ENCODE data around the gene TMCC2.
"Not testable (repeated sequence)": the region's sequence is repeated elsewhere in the genome, so short reads cannot be mapped to it uniquely, and the experiment has no call there.

TMCC2 gene

GRCh38 chr1:205214756-205215155 is 13.0 kb upstream of the TMCC2 start:
- no peak for DNase-seq

- no peak for DNase-seq
Observed at GRCh38 chr1:205216588-205216987, 11.2 kb upstream of the TMCC2 start.

GRCh38 chr1:205217418-205217817 is 10.3 kb upstream of the TMCC2 start:
- no peak for DNase-seq

- no peak for DNase-seq
Observed at GRCh38 chr1:205220421-205220820, 7.3 kb upstream of the TMCC2 start.

GRCh38 chr1:205224736-205225135 is 3.0 kb upstream of the TMCC2 start:
- no peak for DNase-seq

GRCh38 chr1:205225901-205226765 is 1.6 kb upstream of the TMCC2 start:
- peak; percentile 44 for DNase-seq

GRCh38 chr1:205226868-205227583 is 720 bp upstream of the TMCC2 start:
- DNase-seq, result peak; percentile 39

- DNase-seq, result peak; percentile 66
Observed at GRCh38 chr1:205228093-205228521, 361 bp downstream of the TMCC2 start.

GRCh38 chr1:205229399-205229871 is 1.7 kb downstream of the TMCC2 start:
- DNase-seq, result peak; percentile 95

- peak; percentile 79 for DNase-seq
Observed at GRCh38 chr1:205229916-205230700, 2.4 kb downstream of the TMCC2 start.

- DNase-seq, result no peak
Observed at GRCh38 chr1:205230982-205231381, 3.2 kb downstream of the TMCC2 start.

- no peak for DNase-seq
Observed at GRCh38 chr1:205232127-205232820, 4.5 kb downstream of the TMCC2 start.

GRCh38 chr1:205232945-205233397 is 5.2 kb downstream of the TMCC2 start:
- no peak for DNase-seq

GRCh38 chr1:205233986-205234385 is 6.2 kb downstream of the TMCC2 start:
- not testable (repeated sequence) for DNase-seq

GRCh38 chr1:205235951-205236350 is 8.2 kb downstream of the TMCC2 start:
- DNase-seq, result no peak

GRCh38 chr1:205236526-205236925 is 8.8 kb downstream of the TMCC2 start:
- no peak for DNase-seq

- no peak for DNase-seq
Observed at GRCh38 chr1:205236951-205237475, 9.3 kb downstream of the TMCC2 start.

- no peak for DNase-seq
Observed at GRCh38 chr1:205237526-205238484, 10.1 kb downstream of the TMCC2 start.

GRCh38 chr1:205239078-205239477 is 11.3 kb downstream of the TMCC2 start:
- DNase-seq, result no peak

GRCh38 chr1:205240118-205240517 is 12.4 kb downstream of the TMCC2 start:
- DNase-seq, result no peak

- no peak for DNase-seq
Observed at GRCh38 chr1:205240569-205240968, 12.8 kb downstream of the TMCC2 start.

All from DMS53 (cell line).